ENCODE measurements around the gene CSMD2.

DNA sequence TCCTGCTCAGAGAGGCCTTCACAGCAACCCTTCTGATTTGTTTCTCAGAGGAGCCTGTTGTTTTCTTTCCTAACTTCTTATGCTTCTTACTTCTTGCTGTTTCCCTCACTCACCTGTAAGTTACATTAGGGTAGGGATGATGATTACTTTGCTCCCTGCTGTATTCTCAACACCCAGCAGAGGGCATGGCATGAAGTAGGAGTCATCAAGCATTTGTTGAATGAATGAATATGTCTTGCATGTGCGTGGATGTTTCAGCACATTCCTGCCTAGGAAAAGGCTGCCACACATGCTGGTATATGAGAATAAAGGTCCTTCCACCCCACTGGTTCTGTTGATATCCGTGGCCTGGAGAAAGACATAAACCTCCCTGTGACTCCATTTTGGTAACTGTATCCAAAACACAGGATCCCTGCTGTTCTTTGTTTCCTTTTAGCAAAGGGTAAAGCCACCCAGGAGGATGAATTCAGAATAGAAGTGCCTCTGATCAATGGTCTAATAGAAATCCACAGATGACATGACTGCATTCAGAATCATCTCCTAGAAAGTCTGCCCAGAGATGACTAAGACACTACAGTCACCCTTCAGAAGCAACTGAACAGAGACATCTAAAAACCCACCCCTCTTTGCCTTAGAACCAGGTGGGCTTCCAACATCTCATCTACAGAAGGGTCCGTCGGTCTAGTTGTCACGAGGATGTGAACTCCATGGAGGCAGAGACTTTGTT, 523.8 kb downstream of the CSMD2 start:
- TF ChIP-seq CTCF (IDR thresholded peaks at IDR 0.05) (no peak), POLR2A (IDR thresholded peaks at IDR 0.05) (no peak), POLR2AphosphoS5 (IDR thresholded peaks at IDR 0.05) (no peak), EP300 (IDR thresholded peaks at IDR 0.05) (no peak)

All from sigmoid colon (tissue), 4 donors.